Activated gamma-delta T cell (primary cell): ENCODE results near the gene ZNF804B.
"Not testable (repeated sequence)": the region's sequence is repeated elsewhere in the genome, so short reads cannot be mapped to it uniquely, and the experiment has no call there.

Experiments used
- DNase-seq: peaks from one replicate; lab custom pipeline; 2025; lab: John Stamatoyannopoulos, UW

Gene ZNF804B

GRCh38 chr7:89085580-89085979, 326.1 kb downstream of the ZNF804B start:
- DNase-seq = no peak

- DNase-seq = no peak
These were observed 332.1 kb downstream of the ZNF804B start for GRCh38 chr7:89091550-89091949.

- DNase-seq = no peak
These were observed 334.8 kb downstream of the ZNF804B start for GRCh38 chr7:89094269-89094668.

GRCh38 chr7:89103564-89103963, 344.1 kb downstream of the ZNF804B start:
- no peak for DNase-seq

GRCh38 chr7:89104748-89105685, 345.5 kb downstream of the ZNF804B start:
- no peak for DNase-seq

- no peak for DNase-seq
These were observed 364.4 kb downstream of the ZNF804B start for GRCh38 chr7:89123871-89124270.

GRCh38 chr7:89129600-89130375, 370.3 kb downstream of the ZNF804B start:
- no peak for DNase-seq

GRCh38 chr7:89133357-89133756, 373.9 kb downstream of the ZNF804B start:
- no peak for DNase-seq

- no peak for DNase-seq
These were observed 374.3 kb downstream of the ZNF804B start for GRCh38 chr7:89133819-89134218.

- no peak for DNase-seq
These were observed 386.3 kb downstream of the ZNF804B start for GRCh38 chr7:89145801-89146200.

- DNase-seq = no peak
These were observed 400.6 kb downstream of the ZNF804B start for GRCh38 chr7:89160107-89160506.

- no peak for DNase-seq
These were observed 405.9 kb downstream of the ZNF804B start for GRCh38 chr7:89165421-89165820.

- DNase-seq = no peak
These were observed 411.1 kb downstream of the ZNF804B start for GRCh38 chr7:89170628-89171027.

- no peak for DNase-seq
These were observed 422.6 kb downstream of the ZNF804B start for GRCh38 chr7:89182116-89182515.

GRCh38 chr7:89183712-89184111, 424.2 kb downstream of the ZNF804B start:
- no peak for DNase-seq

GRCh38 chr7:89200758-89201157, 441.3 kb downstream of the ZNF804B start:
- no peak for DNase-seq

- no peak for DNase-seq
These were observed 464.4 kb downstream of the ZNF804B start for GRCh38 chr7:89223900-89224395.

GRCh38 chr7:89228688-89229171, 469.2 kb downstream of the ZNF804B start:
- DNase-seq = not testable (repeated sequence)

GRCh38 chr7:89238156-89238555, 478.7 kb downstream of the ZNF804B start:
- no peak for DNase-seq

- no peak for DNase-seq
These were observed 486.7 kb downstream of the ZNF804B start for GRCh38 chr7:89246196-89246595.

GRCh38 chr7:89247207-89247606, 487.7 kb downstream of the ZNF804B start:
- DNase-seq = no peak

- no peak for DNase-seq
These were observed 499.6 kb downstream of the ZNF804B start for GRCh38 chr7:89259085-89259484.

- no peak for DNase-seq
These were observed 504.6 kb downstream of the ZNF804B start for GRCh38 chr7:89264126-89264525.
